GM12892 (cell line): ENCODE measurements around the gene VAV2.

Source experiments
- POLR2A ChIP-seq: IDR thresholded peaks from 2 replicates; pipeline ENCODE4 v1.6.1; 2011; ENCODE audit warnings: low read depth, low read length, control low read depth
- TAF1 ChIP-seq: IDR thresholded peaks from 2 replicates; pipeline ENCODE4 v1.6.1; 2011; ENCODE audit warnings: low read depth, mild to moderate bottlenecking, control low read depth, low read length, borderline replicate concordance

- no peak for TF ChIP-seq TAF1
- no peak for TF ChIP-seq POLR2A
Measured at GRCh38 chr9:133768859-133769510, 223.1 kb downstream of the VAV2 start.
